ENCODE data around the gene CALD1.
A peak's percentile ranks its signal among the peaks of the same experiment; 100 is the strongest.

Gene CALD1

GRCh38 chr7:134939136-134939535, 159.7 kb downstream of the CALD1 start:
- no peak for DNase-seq
- Histone ChIP-seq H3K9me3 (ENCODE audit: control insufficient read depth, low read length) (no peaks in the 10 kb centered on the region), H2AFZ (ENCODE audit: low read depth, low read length) (no peak overlapping the region), H3K9ac (ENCODE audit: low read length) (no peak overlapping the region), H3K79me1 (replicated peaks; ENCODE audit: low read length, poor library complexity, severe bottlenecking) (peaks cover 20% of the 10 kb centered on the region), H2AK5ac (ENCODE audit: low read length, severe bottlenecking) (no peak overlapping the region), H4K91ac (ENCODE audit: low read length) (no peak overlapping the region), H3K4me1 (ENCODE audit: control insufficient read depth, insufficient read depth, low read depth, low read length) (peaks cover 5% of the 10 kb centered on the region), H3K27ac (ENCODE audit: low read length, poor library complexity, severe bottlenecking) (no peak overlapping the region), H3K4me2 (ENCODE audit: low read length, poor library complexity, severe bottlenecking) (no peak overlapping the region), H4K8ac (ENCODE audit: low read length) (peak overlapping the region; percentile 37), H3K4ac (ENCODE audit: low read depth in 1 of 2, low read length in 2 of 2) (no peak overlapping the region), H3K36me3 (ENCODE audit: control insufficient read depth in 1 of 2, insufficient read depth in 2 of 2, low read depth in 1 of 2, low read length in 2 of 2) (peaks cover 11 to 93% of the 10 kb centered on the region in 2 experiments), H3K14ac (ENCODE audit: low read length in 2 of 2) (no peak overlapping the region), H2BK12ac (ENCODE audit: low read length in 2 of 2) (no peak overlapping the region), H3K23ac (ENCODE audit: low read length in 2 of 2) (no peak overlapping the region), H3K18ac (ENCODE audit: low read depth in 1 of 2, low read length in 2 of 2) (no peak overlapping the region), H2BK120ac (ENCODE audit: low read depth, low read length) (no peak overlapping the region), H3K27me3 (ENCODE audit: control insufficient read depth in 1 of 2, insufficient read depth in 1 of 2, low read length in 2 of 2) (no peaks in the 10 kb centered on the region), H2BK5ac (ENCODE audit: low read depth, low read length, poor library complexity, severe bottlenecking) (no peak overlapping the region), H2BK15ac (ENCODE audit: low read depth, poor library complexity, severe bottlenecking) (peak overlapping the region; percentile 48), H3K4me3 (ENCODE audit: insufficient read depth in 1 of 2, low read depth in 1 of 2, low read length in 2 of 2) (no peak overlapping the region)
- WGBS: 91% methylated on average over 3 of the region's 4 CpGs

GRCh38 chr7:134940729-134941128, 161.3 kb downstream of the CALD1 start:
- Histone ChIP-seq H3K9me3 (ENCODE audit: control insufficient read depth, low read length) (no peaks in the 10 kb centered on the region), H3K36me3 (ENCODE audit: control insufficient read depth in 1 of 2, insufficient read depth in 2 of 2, low read depth in 1 of 2, low read length in 2 of 2) (peaks cover 4 to 95% of the 10 kb centered on the region in 2 experiments), H2AFZ (ENCODE audit: low read depth, low read length) (no peak overlapping the region), H3K18ac (ENCODE audit: low read depth in 1 of 2, low read length in 2 of 2) (no peak overlapping the region), H2BK5ac (ENCODE audit: low read depth, low read length, poor library complexity, severe bottlenecking) (no peak overlapping the region), H2BK15ac (ENCODE audit: low read depth, poor library complexity, severe bottlenecking) (no peak overlapping the region), H3K4me2 (ENCODE audit: low read length, poor library complexity, severe bottlenecking) (no peak overlapping the region), H3K79me1 (replicated peaks; ENCODE audit: low read length, poor library complexity, severe bottlenecking) (peaks cover 21% of the 10 kb centered on the region), H3K14ac (ENCODE audit: low read length in 2 of 2) (no peak overlapping the region), H3K4ac (ENCODE audit: low read depth in 1 of 2, low read length in 2 of 2) (no peak overlapping the region), H3K27ac (ENCODE audit: low read length, poor library complexity, severe bottlenecking) (peak overlapping the region; percentile 9), H3K4me3 (ENCODE audit: insufficient read depth in 1 of 2, low read depth in 1 of 2, low read length in 2 of 2) (no peak overlapping the region), H2BK120ac (ENCODE audit: low read depth, low read length) (no peak overlapping the region), H2BK12ac (ENCODE audit: low read length in 2 of 2) (no peak overlapping the region), H4K8ac (ENCODE audit: low read length) (no peak overlapping the region), H4K91ac (ENCODE audit: low read length) (no peak overlapping the region), H3K23ac (ENCODE audit: low read length in 2 of 2) (no peak overlapping the region), H3K4me1 (ENCODE audit: control insufficient read depth, insufficient read depth, low read depth, low read length) (peaks cover 3% of the 10 kb centered on the region), H3K27me3 (ENCODE audit: control insufficient read depth in 1 of 2, insufficient read depth in 1 of 2, low read length in 2 of 2) (no peaks in the 10 kb centered on the region), H3K9ac (ENCODE audit: low read length) (peak overlapping the region; percentile 4), H2AK5ac (ENCODE audit: low read length, severe bottlenecking) (peak overlapping the region; percentile 26)
- no peak for DNase-seq

DNA sequence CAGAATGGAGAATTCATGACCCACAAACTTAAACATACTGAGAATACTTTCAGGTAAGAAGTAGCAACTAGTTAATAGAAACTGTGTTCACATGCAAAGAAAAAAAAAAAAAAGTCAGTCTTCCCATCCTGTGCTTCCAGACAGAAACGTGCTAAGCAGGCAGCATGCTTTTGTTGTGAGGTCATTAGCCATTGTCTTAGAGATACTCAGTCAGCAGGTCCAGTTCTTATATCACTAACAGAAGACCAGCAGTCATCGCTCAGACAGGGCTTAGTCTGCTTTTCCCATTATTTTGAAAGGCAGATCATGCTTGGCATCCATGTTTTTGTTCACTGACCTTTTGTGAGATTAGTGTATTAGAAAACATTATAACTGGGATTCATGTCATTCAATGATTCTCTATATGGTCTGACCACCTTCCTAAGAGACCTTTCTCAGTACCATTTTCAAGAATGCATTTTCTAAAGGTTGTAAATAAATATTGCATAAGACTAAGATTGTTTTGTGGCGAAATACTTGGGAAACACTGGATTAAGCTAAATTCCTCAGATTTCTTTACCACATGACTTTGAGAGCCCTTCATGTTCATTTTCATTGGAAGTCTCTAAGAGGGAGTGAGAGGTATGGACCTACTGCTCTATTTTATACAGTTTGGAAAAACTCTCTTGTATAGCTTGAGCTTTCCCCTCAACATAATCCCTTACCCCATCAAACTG, 161.9 kb downstream of the CALD1 start:
- H3K27me3 ChIP-seq (ENCODE audit: control insufficient read depth in 1 of 2, insufficient read depth in 1 of 2, low read length in 2 of 2): no peaks in the 10 kb centered on the region

DNA sequence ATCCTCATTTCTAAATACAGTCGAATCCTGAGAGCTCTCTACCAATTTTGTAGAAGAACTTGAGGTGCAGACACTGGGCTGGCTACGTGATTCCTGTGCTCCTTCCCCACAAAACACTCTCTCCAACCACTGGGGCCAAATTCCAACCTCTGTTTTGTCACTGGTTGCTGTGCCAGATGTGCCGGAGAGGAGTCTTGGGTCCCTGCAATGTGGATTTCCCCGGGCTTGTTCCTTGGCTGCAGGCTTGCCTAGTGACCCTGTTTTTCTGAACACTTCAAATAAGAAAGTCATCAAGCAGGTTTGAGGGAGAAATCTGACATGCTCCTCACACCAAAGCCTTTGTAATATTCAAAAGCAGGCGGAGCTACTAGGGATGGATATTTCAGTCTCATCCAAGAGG, 162.5 kb downstream of the CALD1 start:
- Histone ChIP-seq H3K18ac (ENCODE audit: low read depth in 1 of 2, low read length in 2 of 2) (peak overlapping the region in 1 of 2 experiments; percentile 46), H2BK12ac (ENCODE audit: low read length in 2 of 2) (no peak overlapping the region), H3K9ac (ENCODE audit: low read length) (peak overlapping the region; percentile 13), H3K27me3 (ENCODE audit: control insufficient read depth in 1 of 2, insufficient read depth in 1 of 2, low read length in 2 of 2) (no peaks in the 10 kb centered on the region), H2BK5ac (ENCODE audit: low read depth, low read length, poor library complexity, severe bottlenecking) (no peak overlapping the region), H2AK5ac (ENCODE audit: low read length, severe bottlenecking) (peak overlapping the region; percentile 5), H4K8ac (ENCODE audit: low read length) (no peak overlapping the region), H2AFZ (ENCODE audit: low read depth, low read length) (no peak overlapping the region), H4K91ac (ENCODE audit: low read length) (no peak overlapping the region), H3K4ac (ENCODE audit: low read depth in 1 of 2, low read length in 2 of 2) (peak overlapping the region in 1 of 2 experiments; percentile 73), H3K4me2 (ENCODE audit: low read length, poor library complexity, severe bottlenecking) (no peak overlapping the region), H3K4me3 (ENCODE audit: insufficient read depth in 1 of 2, low read depth in 1 of 2, low read length in 2 of 2) (no peak overlapping the region), H3K79me1 (replicated peaks; ENCODE audit: low read length, poor library complexity, severe bottlenecking) (peaks cover 23% of the 10 kb centered on the region), H2BK15ac (ENCODE audit: low read depth, poor library complexity, severe bottlenecking) (no peak overlapping the region), H3K9me3 (ENCODE audit: control insufficient read depth, low read length) (no peaks in the 10 kb centered on the region), H3K4me1 (ENCODE audit: control insufficient read depth, insufficient read depth, low read depth, low read length) (peaks cover 5% of the 10 kb centered on the region), H3K14ac (ENCODE audit: low read length in 2 of 2) (no peak overlapping the region), H3K23ac (ENCODE audit: low read length in 2 of 2) (no peak overlapping the region), H2BK120ac (ENCODE audit: low read depth, low read length) (no peak overlapping the region), H3K27ac (ENCODE audit: low read length, poor library complexity, severe bottlenecking) (peak overlapping the region; percentile 9), H3K36me3 (ENCODE audit: control insufficient read depth in 1 of 2, insufficient read depth in 2 of 2, low read depth in 1 of 2, low read length in 2 of 2) (peaks cover 8 to 92% of the 10 kb centered on the region in 2 experiments)
- 88% methylated on average over 5 of the region's 5 CpGs for WGBS
- no peak for DNase-seq

More for the DNA sequence above, 161.9 kb downstream of the CALD1 start:
- H3K18ac ChIP-seq (ENCODE audit: low read depth in 1 of 2, low read length in 2 of 2): no peak overlapping the region
- no peaks in the 10 kb centered on the region for H3K9me3 ChIP-seq (ENCODE audit: control insufficient read depth, low read length)
- no peak overlapping the region for H4K91ac ChIP-seq (ENCODE audit: low read length)
- peaks cover 4 to 94% of the 10 kb centered on the region in 2 experiments for H3K36me3 ChIP-seq (ENCODE audit: control insufficient read depth in 1 of 2, insufficient read depth in 2 of 2, low read depth in 1 of 2, low read length in 2 of 2)
- peak; percentile 88 for DNase-seq
- no peak overlapping the region for H3K4me3 ChIP-seq (ENCODE audit: insufficient read depth in 1 of 2, low read depth in 1 of 2, low read length in 2 of 2)
- H4K8ac ChIP-seq (ENCODE audit: low read length): no peak overlapping the region
- peak overlapping the region; percentile 13 for H3K9ac ChIP-seq (ENCODE audit: low read length)
- H2BK120ac ChIP-seq (ENCODE audit: low read depth, low read length): no peak overlapping the region
- no peak overlapping the region for H2AFZ ChIP-seq (ENCODE audit: low read depth, low read length)
- H2BK5ac ChIP-seq (ENCODE audit: low read depth, low read length, poor library complexity, severe bottlenecking): no peak overlapping the region
- H3K27ac ChIP-seq (ENCODE audit: low read length, poor library complexity, severe bottlenecking): peak overlapping the region; percentile 9
- H3K4ac ChIP-seq (ENCODE audit: low read depth in 1 of 2, low read length in 2 of 2): no peak overlapping the region
- H3K14ac ChIP-seq (ENCODE audit: low read length in 2 of 2): no peak overlapping the region
- H3K23ac ChIP-seq (ENCODE audit: low read length in 2 of 2): no peak overlapping the region
- no peak overlapping the region for H3K4me2 ChIP-seq (ENCODE audit: low read length, poor library complexity, severe bottlenecking)
- WGBS: 28% methylated on average over 2 of the region's 3 CpGs
- H3K4me1 ChIP-seq (ENCODE audit: control insufficient read depth, insufficient read depth, low read depth, low read length): peaks cover 5% of the 10 kb centered on the region
- H2BK12ac ChIP-seq (ENCODE audit: low read length in 2 of 2): no peak overlapping the region
- no peak overlapping the region for H2BK15ac ChIP-seq (ENCODE audit: low read depth, poor library complexity, severe bottlenecking)
- H3K79me1 ChIP-seq (replicated peaks; ENCODE audit: low read length, poor library complexity, severe bottlenecking): peaks cover 23% of the 10 kb centered on the region
- H2AK5ac ChIP-seq (ENCODE audit: low read length, severe bottlenecking): no peak overlapping the region
